Neural cell (in vitro differentiated cells): ENCODE data around the gene SLC7A6OS.

Experiments
- CTCF ChIP-seq: fragments of 450-650 bp; IDR thresholded peaks from 2 replicates; pipeline ENCODE4 v1.5.1; 2014; ENCODE audit warnings: antibody characterized with exemption, mild to moderate bottlenecking, moderate library complexity; ENCODE audit not compliant: poor library complexity, severe bottlenecking
- EP300 ChIP-seq: fragments of 450-650 bp; conservative IDR thresholded peaks from 2 replicates; pipeline ENCODE4 v1.6.1; 2014; ENCODE audit warnings: antibody characterized with exemption, mild to moderate bottlenecking, moderate library complexity; ENCODE audit not compliant: poor library complexity, severe bottlenecking
- EZH2 ChIP-seq: fragments of 200-600, 300-800 bp; shearing (Covaris generic), sonication (generic); IDR thresholded peaks from 2 replicates; pipeline ENCODE4 v1.6.1; 2014; ENCODE audit warnings: antibody characterized with exemption, low read length, borderline replicate concordance, mild to moderate bottlenecking; ENCODE audit not compliant: insufficient read depth, poor library complexity, severe bottlenecking
- MXI1 ChIP-seq: fragments of 450-650 bp; conservative IDR thresholded peaks from 2 replicates; pipeline ENCODE4 v1.6.1; 2014; ENCODE audit warnings: antibody characterized with exemption, mild to moderate bottlenecking; ENCODE audit not compliant: poor library complexity, severe bottlenecking
- POLR2AphosphoS5 ChIP-seq: IDR thresholded peaks from 2 replicates; pipeline ENCODE4 v1.6.1; 2012
- RAD21 ChIP-seq: fragments of 450-650 bp; conservative IDR thresholded peaks from 2 replicates; pipeline ENCODE4 v1.6.1; 2014; ENCODE audit warnings: antibody characterized with exemption, mild to moderate bottlenecking, moderate library complexity
- REST ChIP-seq: IDR thresholded peaks from 2 replicates; pipeline ENCODE4 v1.6.1; 2012; ENCODE audit warnings: borderline replicate concordance
- SMC3 ChIP-seq: fragments of 450-650 bp; conservative IDR thresholded peaks from 2 replicates; pipeline ENCODE4 v1.6.1; 2014; ENCODE audit warnings: antibody characterized with exemption, mild to moderate bottlenecking, moderate library complexity; ENCODE audit not compliant: poor library complexity

GRCh38 chr16:68273896-68274295 lies 36.9 kb downstream of the SLC7A6OS start:
- TF ChIP-seq CTCF, result no peak
- TF ChIP-seq EP300, result no peak
- TF ChIP-seq EZH2, result no peak
- no peak for TF ChIP-seq MXI1
- no peak for TF ChIP-seq RAD21
- no peak for TF ChIP-seq REST
- TF ChIP-seq POLR2AphosphoS5, result no peak
- TF ChIP-seq SMC3, result no peak
